H1 (cell line): ENCODE data around the gene MAP2K7. TPM values are rescaled to one million over a fixed set of nuclear protein-coding genes. Genes with fewer than 3 reads are reported as not detected.

ENCODE experiments used
- CBX5 ChIP-seq: fragments of 300-800, 300-1000 bp; sonication (generic); IDR thresholded peaks from 2 replicates; pipeline ENCODE4 v1.7.1; 2016; ENCODE audit warnings: antibody characterized with exemption, low read length, low read depth
- CHD7 ChIP-seq: fragments of 300-600 bp; sonication (generic); IDR thresholded peaks from 2 replicates; pipeline ENCODE4 v1.7.1; 2012; ENCODE audit warnings: low read length, moderate library complexity, mild to moderate bottlenecking, inconsistent platforms; ENCODE audit not compliant: insufficient replicate concordance
- POLR2AphosphoS5 ChIP-seq: IDR thresholded peaks from 2 replicates; pipeline ENCODE4 v1.6.1; 2011; ENCODE audit warnings: low read depth, low read length
- TBP ChIP-seq: IDR thresholded peaks from 2 replicates; pipeline ENCODE4 v1.6.1; 2011; ENCODE audit warnings: low read depth, low read length, improper control_type of control experiment
- TCF12 ChIP-seq: IDR thresholded peaks from 2 replicates; pipeline ENCODE4 v1.6.1; 2011; ENCODE audit warnings: low read depth, mild to moderate bottlenecking, low read length
- polyA plus RNA-seq, 7 experiments: library from polyadenylated mRNA; depleted of rRNA in 3 of 7; stranded (reverse) in 5 of 7; unstranded in 2 of 7; fragments of >200 nt in 5 of 7; fragments of 200-250 nt in 2 of 7; gene quantifications; 1 replicate in 5 of 7; 2 replicates in 1 of 7; 4 replicates in 1 of 7; pipeline versions ENCODE4 v1.2.1 to v1.2.3, GENCODE V29; 2011 to 2013; ENCODE audit warnings: missing spikeins in 2 of 7, mixed read lengths in 2 of 7
- total RNA-seq: library from RNA; stranded (reverse); fragmentation: NEBNext Ultra II Directional; extraction: Animal tissue kit (Norgen Biotek cat#: 25700); gene quantifications from 2 replicates; pipeline ENCODE4 v1.2.1, GENCODE V29; 2021

Gene MAP2K7
- total and polyA plus RNA-seq, 2 of the 8 experiments (the other 6 are each of a cell fraction or from before 2014, with no cell fraction given) = 8.9 to 38.3 TPM

GRCh38 chr19:7947939-7948338 is 44.3 kb downstream of the MAP2K7 start (continued):
- TF ChIP-seq POLR2AphosphoS5 (no peak), TBP (no peak), TCF12 (no peak), CHD7 (no peak), CBX5 (no peak)
